ENCODE results near the gene PGD. TPM values are rescaled to one million over a fixed set of nuclear protein-coding genes. Genes with fewer than 3 reads are reported as not detected.

The PGD gene
- total and polyA plus RNA-seq, 2 of the 13 experiments (the other 11 are each of a cell fraction or from before 2014, with no cell fraction given): 64.8 to 210 TPM

DNA sequence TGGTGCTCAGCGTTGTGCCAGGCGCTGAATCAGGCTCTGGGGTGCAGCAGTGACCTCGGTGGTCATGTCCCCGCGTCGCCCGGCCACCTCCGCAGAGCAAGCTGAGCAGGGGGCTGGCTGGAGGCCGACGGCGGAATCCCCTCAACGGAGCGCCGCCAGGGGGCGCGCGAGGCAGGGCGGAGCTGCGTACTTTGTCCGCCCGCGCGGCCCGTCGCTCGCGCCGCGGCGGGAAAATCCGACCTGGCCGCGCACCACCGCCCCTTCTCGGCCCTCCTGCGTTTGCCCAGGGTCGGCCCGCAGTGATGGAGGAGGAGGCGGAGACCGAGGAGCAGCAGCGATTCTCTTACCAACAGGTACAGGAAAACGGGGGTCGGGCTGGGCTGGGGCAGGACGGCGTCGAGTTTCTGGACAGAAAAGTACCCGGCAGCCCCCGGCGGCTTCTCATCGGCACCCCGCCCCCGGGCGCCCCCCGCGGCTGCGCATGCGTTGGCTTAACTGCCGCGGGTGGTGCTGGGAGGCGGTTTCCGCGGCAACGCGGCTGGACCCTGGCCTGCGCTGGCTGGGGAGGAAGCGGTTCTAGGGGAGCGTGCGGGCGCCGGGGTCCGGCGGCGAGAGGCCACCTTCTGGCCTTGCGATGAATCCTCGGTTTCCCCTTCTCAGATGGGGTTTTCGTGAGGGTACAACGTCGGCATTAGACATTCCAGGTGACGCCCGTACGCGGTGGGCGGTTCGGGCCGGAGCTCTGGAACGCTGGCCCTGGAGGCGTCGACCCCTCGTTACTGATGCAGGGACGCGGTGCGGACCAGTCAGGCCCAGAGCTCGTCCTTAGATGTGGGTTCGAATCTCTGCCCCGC, 31.6 kb downstream of the PGD start, which contains the start of gene CENPS (continued):
- TF ChIP-seq MTA1 (CRISPR knock-in tag; IDR thresholded peaks at IDR 0.05; ENCODE audit: borderline replicate concordance) (no peak), TCF7 (IDR thresholded peaks at IDR 0.05; ENCODE audit: low read depth) (no peak), SYNCRIP (IDR thresholded peaks at IDR 0.05; ENCODE audit: insufficient read depth, low read depth, low read length) (no peak), ZNF614 (CRISPR knock-in tag; IDR thresholded peaks at IDR 0.05; ENCODE audit: borderline replicate concordance) (no peak), ZNF234 (CRISPR knock-in tag; conservative IDR thresholded peaks at IDR 0.05) (0 out of 2 replicates have a peak, but pooled peaks have one; percentile 36), ZNF879 (CRISPR knock-in tag; IDR thresholded peaks at IDR 0.05) (peak; percentile 88), MAFG (CRISPR knock-in tag; IDR thresholded peaks at IDR 0.05) (no peak), JUNB (CRISPR knock-in tag; IDR thresholded peaks at IDR 0.05; ENCODE audit: borderline replicate concordance) (peak; percentile 62; the same call in 1 of the 2 replicates), NFKB2 (CRISPR knock-in tag; IDR thresholded peaks at IDR 0.05; ENCODE audit: borderline replicate concordance) (peak; percentile 97), KAT7 (CRISPR knock-in tag; IDR thresholded peaks at IDR 0.05; ENCODE audit: borderline replicate concordance) (peak; percentile 94; the same call in 1 of the 2 replicates), ZNF720 (CRISPR knock-in tag; IDR thresholded peaks at IDR 0.05) (no peak), RBM22 (optimal IDR thresholded peaks at IDR 0.05; ENCODE audit: low read length) (no peak), XRCC5 (optimal IDR thresholded peaks at IDR 0.05; ENCODE audit: low read length) (peak; percentile 94), ZNF263 (CRISPR knock-in tag; IDR thresholded peaks at IDR 0.05) (peak; percentile 57), UBTF (CRISPR knock-in tag; IDR thresholded peaks at IDR 0.05) (peak; percentile 72), PAX8 (CRISPR knock-in tag; IDR thresholded peaks at IDR 0.05; ENCODE audit: borderline replicate concordance) (peak; percentile 81; the same call in 1 of the 2 replicates), ZNF773 (CRISPR knock-in tag; IDR thresholded peaks at IDR 0.05; ENCODE audit: borderline replicate concordance) (peak; percentile 87), ZKSCAN1 (IDR thresholded peaks at IDR 0.05; ENCODE audit: low read length) (no peak)
- TF ChIP-seq, protein P1, sequence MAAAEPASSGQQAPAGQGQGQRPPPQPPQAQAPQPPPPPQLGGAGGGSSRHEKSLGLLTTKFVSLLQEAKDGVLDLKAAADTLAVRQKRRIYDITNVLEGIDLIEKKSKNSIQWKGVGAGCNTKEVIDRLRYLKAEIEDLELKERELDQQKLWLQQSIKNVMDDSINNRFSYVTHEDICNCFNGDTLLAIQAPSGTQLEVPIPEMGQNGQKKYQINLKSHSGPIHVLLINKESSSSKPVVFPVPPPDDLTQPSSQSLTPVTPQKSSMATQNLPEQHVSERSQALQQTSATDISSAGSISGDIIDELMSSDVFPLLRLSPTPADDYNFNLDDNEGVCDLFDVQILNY (CRISPR knock-in tag; conservative IDR thresholded peaks at IDR 0.05): peak; percentile 100
- TF ChIP-seq, protein P2, sequence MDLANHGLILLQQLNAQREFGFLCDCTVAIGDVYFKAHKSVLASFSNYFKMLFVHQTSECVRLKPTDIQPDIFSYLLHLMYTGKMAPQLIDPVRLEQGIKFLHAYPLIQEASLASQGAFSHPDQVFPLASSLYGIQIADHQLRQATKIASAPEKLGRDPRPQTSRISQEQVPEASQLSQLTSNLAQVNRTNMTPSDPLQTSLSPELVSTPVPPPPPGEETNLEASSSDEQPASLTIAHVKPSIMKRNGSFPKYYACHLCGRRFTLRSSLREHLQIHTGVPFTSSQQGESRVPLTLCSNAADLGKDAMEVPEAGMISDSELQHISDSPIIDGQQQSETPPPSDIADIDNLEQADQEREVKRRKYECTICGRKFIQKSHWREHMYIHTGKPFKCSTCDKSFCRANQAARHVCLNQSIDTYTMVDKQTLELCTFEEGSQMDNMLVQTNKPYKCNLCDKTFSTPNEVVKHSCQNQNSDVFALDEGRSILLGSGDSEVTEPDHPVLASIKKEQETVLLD (CRISPR knock-in tag; IDR thresholded peaks at IDR 0.05; ENCODE audit: low read depth): peak; percentile 76; the same call in 1 of the 2 replicates
- TF ChIP-seq, protein P3, sequence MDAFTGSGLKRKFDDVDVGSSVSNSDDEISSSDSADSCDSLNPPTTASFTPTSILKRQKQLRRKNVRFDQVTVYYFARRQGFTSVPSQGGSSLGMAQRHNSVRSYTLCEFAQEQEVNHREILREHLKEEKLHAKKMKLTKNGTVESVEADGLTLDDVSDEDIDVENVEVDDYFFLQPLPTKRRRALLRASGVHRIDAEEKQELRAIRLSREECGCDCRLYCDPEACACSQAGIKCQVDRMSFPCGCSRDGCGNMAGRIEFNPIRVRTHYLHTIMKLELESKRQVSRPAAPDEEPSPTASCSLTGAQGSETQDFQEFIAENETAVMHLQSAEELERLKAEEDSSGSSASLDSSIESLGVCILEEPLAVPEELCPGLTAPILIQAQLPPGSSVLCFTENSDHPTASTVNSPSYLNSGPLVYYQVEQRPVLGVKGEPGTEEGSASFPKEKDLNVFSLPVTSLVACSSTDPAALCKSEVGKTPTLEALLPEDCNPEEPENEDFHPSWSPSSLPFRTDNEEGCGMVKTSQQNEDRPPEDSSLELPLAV (CRISPR knock-in tag; conservative IDR thresholded peaks at IDR 0.05; ENCODE audit: low read depth): peak; percentile 98
